GM12878 (cell line): Measurements from ENCODE around the gene GPC6. TPM values are rescaled to one million over a fixed set of nuclear protein-coding genes. Genes with fewer than 3 reads are reported as not detected.

Experiments
- ATAC-seq: fragments of 200-7000 bp; cut with Tn5 transposase; 3 replicates; pipeline ENCODE4 v1.9.1; 2020; ENCODE audit warnings: mild to moderate bottlenecking, moderate library complexity
- BruUV-seq: library from RNA; stranded (reverse); fragments of 400-500 nt; replicated peaks from 2 replicates; lab custom pipeline; 2021; lab: Mats Ljungman, UMichigan
- CTCF ChIA-PET: fragments of 300-600 bp; sonication (Branson Sonifier 250); formaldehyde crosslinking; extraction: SDS; loops from one replicate; lab custom pipeline; 2021; ENCODE audit warnings: inconsistent platforms; lab: Yijun Ruan, JAX
- POLR2A ChIA-PET: fragments of 350-600 bp; formaldehyde crosslinking; extraction: SDS; loops from one replicate; lab custom pipeline; 2021; ENCODE audit warnings: inconsistent platforms; lab: Charles Lee
- RAD21 ChIA-PET: fragments of 300-600 bp; sonication (Branson Sonifier 250); formaldehyde crosslinking; loops from one replicate; lab custom pipeline; 2023; ENCODE audit warnings: antibody characterized with exemption; ENCODE audit not compliant: unreplicated experiment; lab: Charles Lee
- SMC1A ChIA-PET: fragments of 300-600 bp; sonication (Branson Sonifier 250); formaldehyde crosslinking; loops from one replicate; lab custom pipeline; 2023; ENCODE audit not compliant: unreplicated experiment, uncharacterized antibody; lab: Charles Lee
- DNase-seq: peaks from one replicate; pipeline ENCODE4 v3.0.0-alpha.2; 2011; ENCODE audit warnings: low read depth, low spot score
- FAIRE-seq: peaks from 3 replicates; lab custom pipeline; 2011; peaks lifted over from hg19 to GRCh38; lab: Jason Lieb, UNC
- H2AFZ ChIP-seq: 2 replicates; pipeline ENCODE4 v1.6.0; 2011; ENCODE audit warnings: low read depth, low read length, control low read depth; ENCODE audit not compliant: control insufficient read depth
- H3K27ac ChIP-seq: 2 replicates; pipeline ENCODE4 v1.5.1; 2011; ENCODE audit warnings: control low read depth; ENCODE audit not compliant: control insufficient read depth, insufficient read depth
- H3K27me3 ChIP-seq, 2 experiments: replicated peaks in 1 of 2; 2 replicates each; pipeline versions ENCODE4 v1.6.0 to v1.6.1; 2011; ENCODE audit warnings: low read length in 1 of 2; ENCODE audit not compliant: control insufficient read depth in 2 of 2, insufficient read depth in 2 of 2
- H3K36me3 ChIP-seq, 2 experiments: 2 replicates each; pipeline ENCODE4 v1.5.1; 2011; ENCODE audit warnings: low read length in 1 of 2; ENCODE audit not compliant: control insufficient read depth in 2 of 2, insufficient read depth in 2 of 2
- H3K4me1 ChIP-seq: 2 replicates; pipeline ENCODE4 v1.6.1; 2011; ENCODE audit warnings: mild to moderate bottlenecking, low read length, moderate library complexity, mixed read lengths; ENCODE audit not compliant: control insufficient read depth, insufficient read depth
- H3K4me2 ChIP-seq: 2 replicates; pipeline ENCODE4 v1.6.0; 2011; ENCODE audit warnings: control low read depth; ENCODE audit not compliant: control insufficient read depth, insufficient read depth
- H3K4me3 ChIP-seq: fragments of 200-600 bp; sonication (generic); 2 replicates; pipeline ENCODE4 v1.5.1; 2016
- H3K79me2 ChIP-seq: 2 replicates; pipeline ENCODE4 v1.6.0; 2011; ENCODE audit warnings: low read length; ENCODE audit not compliant: control insufficient read depth, insufficient read depth
- H3K9ac ChIP-seq: 2 replicates; pipeline ENCODE4 v1.8.0; 2011; ENCODE audit warnings: low read length, control low read depth, mixed read lengths; ENCODE audit not compliant: control insufficient read depth, insufficient read depth
- H3K9me3 ChIP-seq: replicated peaks from 3 replicates; pipeline ENCODE4 v1.5.1; 2011; ENCODE audit warnings: mild to moderate bottlenecking, low read length; ENCODE audit not compliant: control insufficient read depth, insufficient read depth
- H4K20me1 ChIP-seq: 2 replicates; pipeline ENCODE4 v1.6.0; 2011; ENCODE audit not compliant: control insufficient read depth, insufficient read depth
- BACH1 ChIP-seq: fragments of 450-650 bp; IDR thresholded peaks from 2 replicates; pipeline ENCODE4 v1.6.1; 2017; ENCODE audit warnings: mild to moderate bottlenecking, borderline replicate concordance
- EP300 ChIP-seq, 2 experiments: fragments of 150-350 bp in 1 of 2; IDR thresholded peaks; 2 replicates each; pipeline ENCODE4 v1.6.1; 2011 to 2012; ENCODE audit warnings: low read depth in 2 of 2, low read length in 2 of 2, borderline replicate concordance in 1 of 2, improper control_type of control experiment in 1 of 2, inconsistent platforms in 1 of 2; ENCODE audit not compliant: control insufficient read depth in 1 of 2
- FOS ChIP-seq: IDR thresholded peaks from 3 replicates; pipeline ENCODE4 v1.6.1; 2011; ENCODE audit warnings: borderline replicate concordance; ENCODE audit not compliant: insufficient read length; ENCODE audit errors: extremely low read depth
- HDAC2 ChIP-seq: fragments of 200-600 bp; sonication (generic); IDR thresholded peaks from 2 replicates; pipeline ENCODE4 v1.6.1; 2017
- MTA3 ChIP-seq: IDR thresholded peaks from 2 replicates; pipeline ENCODE4 v1.6.1; 2012; ENCODE audit warnings: low read length, inconsistent platforms, borderline replicate concordance
- NFYB ChIP-seq: IDR thresholded peaks from 2 replicates; pipeline ENCODE4 v1.6.1; 2011; ENCODE audit warnings: low read depth, mild to moderate bottlenecking, low read length, improper control_type of control experiment, moderate library complexity; ENCODE audit not compliant: insufficient read depth
- SMARCA5 ChIP-seq: fragments of 450-650 bp; IDR thresholded peaks from 2 replicates; pipeline ENCODE4 v1.6.1; 2017; ENCODE audit warnings: mild to moderate bottlenecking
- ZSCAN29 ChIP-seq: fragments of 450-650 bp; IDR thresholded peaks from 2 replicates; pipeline ENCODE4 v1.6.1; 2017; ENCODE audit warnings: mild to moderate bottlenecking, moderate library complexity
- WGBS: methylation state at CpG from one replicate; pipeline ENCODE4 v1.1.6; 2016; ENCODE audit warnings: low lambda C conversion rate; ENCODE audit not compliant: insufficient replicate concordance, insufficient coverage; ENCODE audit errors: missing lambda C conversion rate; 5-methylcytosine and 5-hydroxymethylcytosine counted together
- in situ Hi-C: fragments of 300-500 bp; cut with MboI; formaldehyde crosslinking; loops from 9 replicates; pipeline ENCODE4 v1.14.3; 2018; ENCODE audit warnings: mixed read lengths
- intact Hi-C: fragments of 100-400 bp; cut with micrococcal nuclease; formaldehyde crosslinking; loops from one replicate; pipeline ENCODE4 v1.14.2; 2022; ENCODE audit not compliant: unreplicated experiment
- polyA plus RNA-seq, 11 experiments: library from polyadenylated mRNA; depleted of rRNA in 4 of 11; unstranded in 6 of 11; stranded (reverse) in 5 of 11; fragments of >200 nt; fragmentation: Nextera tagmentation in 4 of 11; fragmentation: Illumina TruSeq in 1 of 11; extraction: Ambion mirVana in 4 of 11; extraction: Trizol in 1 of 11; gene quantifications; 1 replicate in 1 of 11; 2 replicates in 10 of 11; pipeline versions ENCODE4 v1.2.1 to v1.2.3, GENCODE V29; 2011 to 2016; ENCODE audit warnings: inconsistent platforms in 2 of 11, missing spikeins in 2 of 11, low read depth in 1 of 11
- total RNA-seq, 4 experiments: library from RNA; depleted of rRNA in 3 of 4; stranded (reverse); fragments of >200 nt in 3 of 4; fragmentation: Illumina TruSeq in 1 of 4; extraction: Trizol in 1 of 4; gene quantifications; 2 replicates each; pipeline versions ENCODE4 v1.2.1 to v1.2.3, GENCODE V29; 2013 to 2021
- TF ChIP-seq, protein P1 (sequence below): fragments of 450-650 bp; IDR thresholded peaks from 2 replicates; pipeline ENCODE4 v1.6.1; 2016; ENCODE audit warnings: mild to moderate bottlenecking
- TF ChIP-seq, protein P2 (sequence below): fragments of 450-650 bp; IDR thresholded peaks from 2 replicates; pipeline ENCODE4 v1.6.1; 2014; ENCODE audit warnings: mild to moderate bottlenecking
- TF ChIP-seq, protein P3 (sequence below): IDR thresholded peaks from 2 replicates; pipeline ENCODE4 v1.6.1; 2012; ENCODE audit warnings: improper control_type of control experiment, low read depth, low read length; ENCODE audit not compliant: insufficient replicate concordance
- TF ChIP-seq, protein P4 (sequence below): fragments of 450-650 bp; IDR thresholded peaks from 2 replicates; pipeline ENCODE4 v1.6.1; 2017; ENCODE audit warnings: mild to moderate bottlenecking, moderate library complexity

Gene GPC6
- total and polyA plus RNA-seq, 10 of the 15 experiments (the other 5 are each of a cell fraction or from before 2014, with no cell fraction given) = 0.03 to 0.04 (median 0.03) TPM; not detected in 7

DNA sequence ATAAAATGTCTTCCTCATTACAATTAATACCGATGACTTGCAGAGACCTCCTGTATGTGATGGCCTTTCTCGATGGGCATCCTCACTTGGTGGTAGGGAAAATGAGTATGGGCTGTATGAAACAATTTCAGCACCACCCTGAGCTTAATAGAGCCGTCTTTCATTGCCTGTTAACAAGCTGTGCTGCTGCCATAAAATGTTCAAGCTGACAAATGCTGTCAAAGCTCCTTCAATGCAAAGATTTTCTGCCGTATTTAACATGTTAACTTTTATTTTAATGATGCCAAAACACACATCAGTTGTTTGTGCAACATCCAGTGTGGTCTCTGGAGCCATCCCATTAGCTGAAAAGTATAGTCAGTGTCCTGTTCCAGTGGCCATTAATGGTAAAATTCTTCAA is 110.1 kb downstream of the GPC6 start (continued):
- TF ChIP-seq, protein P1, sequence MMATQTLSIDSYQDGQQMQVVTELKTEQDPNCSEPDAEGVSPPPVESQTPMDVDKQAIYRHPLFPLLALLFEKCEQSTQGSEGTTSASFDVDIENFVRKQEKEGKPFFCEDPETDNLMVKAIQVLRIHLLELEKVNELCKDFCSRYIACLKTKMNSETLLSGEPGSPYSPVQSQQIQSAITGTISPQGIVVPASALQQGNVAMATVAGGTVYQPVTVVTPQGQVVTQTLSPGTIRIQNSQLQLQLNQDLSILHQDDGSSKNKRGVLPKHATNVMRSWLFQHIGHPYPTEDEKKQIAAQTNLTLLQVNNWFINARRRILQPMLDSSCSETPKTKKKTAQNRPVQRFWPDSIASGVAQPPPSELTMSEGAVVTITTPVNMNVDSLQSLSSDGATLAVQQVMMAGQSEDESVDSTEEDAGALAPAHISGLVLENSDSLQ = no peak
- TF ChIP-seq NFYB = no peak

DNA sequence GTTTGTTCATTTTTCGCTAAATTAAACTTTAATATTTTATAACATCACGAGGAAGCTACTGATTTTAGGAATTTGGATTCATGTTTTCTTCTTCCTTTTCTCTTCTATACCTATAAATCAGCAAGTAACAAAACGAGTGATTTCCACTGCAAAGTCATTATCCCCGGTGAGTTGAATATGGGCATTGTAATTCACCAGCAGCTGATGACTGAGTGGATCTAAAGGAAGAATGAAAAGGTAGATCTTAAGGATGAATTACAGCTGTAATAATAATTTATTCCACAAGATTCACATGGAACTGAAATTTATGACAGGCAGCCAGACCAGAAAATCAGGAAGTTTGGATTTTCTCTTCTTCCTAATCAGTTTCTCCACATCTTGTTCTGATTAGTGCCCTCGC is 111.4 kb downstream of the GPC6 start:
- H3K9ac ChIP-seq = no peak overlapping the region
- RAD21 ChIA-PET = no interaction called here
- no peak overlapping the region for H3K27ac ChIP-seq
- H3K27me3 ChIP-seq = no peaks in the 10 kb centered on the region
- no TSS peak for BruUV-seq
- in situ Hi-C loops = no loop called here
- intact Hi-C loops = no loop called here
- H3K4me1 ChIP-seq = no peaks in the 10 kb centered on the region
- WGBS = 11% methylated on average over 5 of the region's 5 CpGs
- TF ChIP-seq FOS (no peak), EP300 (IDR thresholded peaks at IDR 0.05; ENCODE audit: borderline replicate concordance in 1 of 2, control insufficient read depth in 1 of 2, low read depth in 2 of 2, low read length in 2 of 2) (no peak), HDAC2 (no peak), BACH1 (no peak), MTA3 (no peak), SMARCA5 (no peak), ZSCAN29 (no peak)
- TF ChIP-seq, protein P2, sequence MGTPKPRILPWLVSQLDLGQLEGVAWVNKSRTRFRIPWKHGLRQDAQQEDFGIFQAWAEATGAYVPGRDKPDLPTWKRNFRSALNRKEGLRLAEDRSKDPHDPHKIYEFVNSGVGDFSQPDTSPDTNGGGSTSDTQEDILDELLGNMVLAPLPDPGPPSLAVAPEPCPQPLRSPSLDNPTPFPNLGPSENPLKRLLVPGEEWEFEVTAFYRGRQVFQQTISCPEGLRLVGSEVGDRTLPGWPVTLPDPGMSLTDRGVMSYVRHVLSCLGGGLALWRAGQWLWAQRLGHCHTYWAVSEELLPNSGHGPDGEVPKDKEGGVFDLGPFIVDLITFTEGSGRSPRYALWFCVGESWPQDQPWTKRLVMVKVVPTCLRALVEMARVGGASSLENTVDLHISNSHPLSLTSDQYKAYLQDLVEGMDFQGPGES = no peak
- TF ChIP-seq, protein P3, sequence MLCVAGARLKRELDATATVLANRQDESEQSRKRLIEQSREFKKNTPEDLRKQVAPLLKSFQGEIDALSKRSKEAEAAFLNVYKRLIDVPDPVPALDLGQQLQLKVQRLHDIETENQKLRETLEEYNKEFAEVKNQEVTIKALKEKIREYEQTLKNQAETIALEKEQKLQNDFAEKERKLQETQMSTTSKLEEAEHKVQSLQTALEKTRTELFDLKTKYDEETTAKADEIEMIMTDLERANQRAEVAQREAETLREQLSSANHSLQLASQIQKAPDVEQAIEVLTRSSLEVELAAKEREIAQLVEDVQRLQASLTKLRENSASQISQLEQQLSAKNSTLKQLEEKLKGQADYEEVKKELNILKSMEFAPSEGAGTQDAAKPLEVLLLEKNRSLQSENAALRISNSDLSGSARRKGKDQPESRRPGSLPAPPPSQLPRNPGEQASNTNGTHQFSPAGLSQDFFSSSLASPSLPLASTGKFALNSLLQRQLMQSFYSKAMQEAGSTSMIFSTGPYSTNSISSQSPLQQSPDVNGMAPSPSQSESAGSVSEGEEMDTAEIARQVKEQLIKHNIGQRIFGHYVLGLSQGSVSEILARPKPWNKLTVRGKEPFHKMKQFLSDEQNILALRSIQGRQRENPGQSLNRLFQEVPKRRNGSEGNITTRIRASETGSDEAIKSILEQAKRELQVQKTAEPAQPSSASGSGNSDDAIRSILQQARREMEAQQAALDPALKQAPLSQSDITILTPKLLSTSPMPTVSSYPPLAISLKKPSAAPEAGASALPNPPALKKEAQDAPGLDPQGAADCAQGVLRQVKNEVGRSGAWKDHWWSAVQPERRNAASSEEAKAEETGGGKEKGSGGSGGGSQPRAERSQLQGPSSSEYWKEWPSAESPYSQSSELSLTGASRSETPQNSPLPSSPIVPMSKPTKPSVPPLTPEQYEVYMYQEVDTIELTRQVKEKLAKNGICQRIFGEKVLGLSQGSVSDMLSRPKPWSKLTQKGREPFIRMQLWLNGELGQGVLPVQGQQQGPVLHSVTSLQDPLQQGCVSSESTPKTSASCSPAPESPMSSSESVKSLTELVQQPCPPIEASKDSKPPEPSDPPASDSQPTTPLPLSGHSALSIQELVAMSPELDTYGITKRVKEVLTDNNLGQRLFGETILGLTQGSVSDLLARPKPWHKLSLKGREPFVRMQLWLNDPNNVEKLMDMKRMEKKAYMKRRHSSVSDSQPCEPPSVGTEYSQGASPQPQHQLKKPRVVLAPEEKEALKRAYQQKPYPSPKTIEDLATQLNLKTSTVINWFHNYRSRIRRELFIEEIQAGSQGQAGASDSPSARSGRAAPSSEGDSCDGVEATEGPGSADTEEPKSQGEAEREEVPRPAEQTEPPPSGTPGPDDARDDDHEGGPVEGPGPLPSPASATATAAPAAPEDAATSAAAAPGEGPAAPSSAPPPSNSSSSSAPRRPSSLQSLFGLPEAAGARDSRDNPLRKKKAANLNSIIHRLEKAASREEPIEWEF = no peak
- TF ChIP-seq, protein P4, sequence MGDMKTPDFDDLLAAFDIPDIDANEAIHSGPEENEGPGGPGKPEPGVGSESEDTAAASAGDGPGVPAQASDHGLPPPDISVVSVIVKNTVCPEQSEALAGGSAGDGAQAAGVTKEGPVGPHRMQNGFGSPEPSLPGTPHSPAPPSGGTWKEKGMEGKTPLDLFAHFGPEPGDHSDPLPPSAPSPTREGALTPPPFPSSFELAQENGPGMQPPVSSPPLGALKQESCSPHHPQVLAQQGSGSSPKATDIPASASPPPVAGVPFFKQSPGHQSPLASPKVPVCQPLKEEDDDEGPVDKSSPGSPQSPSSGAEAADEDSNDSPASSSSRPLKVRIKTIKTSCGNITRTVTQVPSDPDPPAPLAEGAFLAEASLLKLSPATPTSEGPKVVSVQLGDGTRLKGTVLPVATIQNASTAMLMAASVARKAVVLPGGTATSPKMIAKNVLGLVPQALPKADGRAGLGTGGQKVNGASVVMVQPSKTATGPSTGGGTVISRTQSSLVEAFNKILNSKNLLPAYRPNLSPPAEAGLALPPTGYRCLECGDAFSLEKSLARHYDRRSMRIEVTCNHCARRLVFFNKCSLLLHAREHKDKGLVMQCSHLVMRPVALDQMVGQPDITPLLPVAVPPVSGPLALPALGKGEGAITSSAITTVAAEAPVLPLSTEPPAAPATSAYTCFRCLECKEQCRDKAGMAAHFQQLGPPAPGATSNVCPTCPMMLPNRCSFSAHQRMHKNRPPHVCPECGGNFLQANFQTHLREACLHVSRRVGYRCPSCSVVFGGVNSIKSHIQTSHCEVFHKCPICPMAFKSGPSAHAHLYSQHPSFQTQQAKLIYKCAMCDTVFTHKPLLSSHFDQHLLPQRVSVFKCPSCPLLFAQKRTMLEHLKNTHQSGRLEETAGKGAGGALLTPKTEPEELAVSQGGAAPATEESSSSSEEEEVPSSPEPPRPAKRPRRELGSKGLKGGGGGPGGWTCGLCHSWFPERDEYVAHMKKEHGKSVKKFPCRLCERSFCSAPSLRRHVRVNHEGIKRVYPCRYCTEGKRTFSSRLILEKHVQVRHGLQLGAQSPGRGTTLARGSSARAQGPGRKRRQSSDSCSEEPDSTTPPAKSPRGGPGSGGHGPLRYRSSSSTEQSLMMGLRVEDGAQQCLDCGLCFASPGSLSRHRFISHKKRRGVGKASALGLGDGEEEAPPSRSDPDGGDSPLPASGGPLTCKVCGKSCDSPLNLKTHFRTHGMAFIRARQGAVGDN = no peak
- no peak overlapping the region for H3K4me3 ChIP-seq
- no peaks in the 10 kb centered on the region for H3K9me3 ChIP-seq
- H3K36me3 ChIP-seq = no peaks in the 10 kb centered on the region
- H2AFZ ChIP-seq = no peak overlapping the region
- H3K4me2 ChIP-seq = no peak overlapping the region
- CTCF ChIA-PET = no interaction called here
- ATAC-seq (no peak), FAIRE-seq (no peak), DNase-seq (no peak)
- no peaks in the 10 kb centered on the region for H3K79me2 ChIP-seq
- no peaks in the 10 kb centered on the region for H4K20me1 ChIP-seq
- SMC1A ChIA-PET = no interaction called here
- POLR2A ChIA-PET = no interaction called here
